22Rv1 (cell line): ENCODE measurements around the gene CALML4.

Experiments
- ZFX ChIP-seq: fragments of 450-650 bp; IDR thresholded peaks from 2 replicates; pipeline ENCODE4 v1.6.1; 2017; ENCODE audit warnings: antibody characterized with exemption, borderline replicate concordance
- TF ChIP-seq, protein P1 (sequence below): fragments of 450-650 bp; IDR thresholded peaks from 2 replicates; pipeline ENCODE4 v1.5.1; 2017; ENCODE audit warnings: mild to moderate bottlenecking

DNA sequence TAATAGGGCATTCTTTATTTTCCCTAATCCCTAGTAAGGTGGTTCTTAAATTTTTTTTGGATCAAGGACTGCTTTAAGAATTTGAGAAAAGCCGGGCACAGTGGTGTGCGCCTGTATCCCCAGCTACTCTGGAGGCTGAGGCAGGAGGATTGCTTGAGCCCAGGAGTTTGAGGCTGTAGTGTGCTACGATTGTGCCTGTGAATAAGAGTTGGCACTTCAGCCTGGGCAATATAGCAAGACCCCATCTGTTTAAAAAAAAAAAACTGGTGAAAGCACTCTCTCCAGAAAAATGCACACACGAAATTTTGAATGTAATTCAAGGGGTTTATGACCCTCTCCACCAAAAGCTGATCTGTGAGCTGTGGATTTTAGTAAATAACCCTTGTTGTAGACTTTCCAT is 32.0 kb downstream of the CALML4 start:
- TF ChIP-seq, protein P1, sequence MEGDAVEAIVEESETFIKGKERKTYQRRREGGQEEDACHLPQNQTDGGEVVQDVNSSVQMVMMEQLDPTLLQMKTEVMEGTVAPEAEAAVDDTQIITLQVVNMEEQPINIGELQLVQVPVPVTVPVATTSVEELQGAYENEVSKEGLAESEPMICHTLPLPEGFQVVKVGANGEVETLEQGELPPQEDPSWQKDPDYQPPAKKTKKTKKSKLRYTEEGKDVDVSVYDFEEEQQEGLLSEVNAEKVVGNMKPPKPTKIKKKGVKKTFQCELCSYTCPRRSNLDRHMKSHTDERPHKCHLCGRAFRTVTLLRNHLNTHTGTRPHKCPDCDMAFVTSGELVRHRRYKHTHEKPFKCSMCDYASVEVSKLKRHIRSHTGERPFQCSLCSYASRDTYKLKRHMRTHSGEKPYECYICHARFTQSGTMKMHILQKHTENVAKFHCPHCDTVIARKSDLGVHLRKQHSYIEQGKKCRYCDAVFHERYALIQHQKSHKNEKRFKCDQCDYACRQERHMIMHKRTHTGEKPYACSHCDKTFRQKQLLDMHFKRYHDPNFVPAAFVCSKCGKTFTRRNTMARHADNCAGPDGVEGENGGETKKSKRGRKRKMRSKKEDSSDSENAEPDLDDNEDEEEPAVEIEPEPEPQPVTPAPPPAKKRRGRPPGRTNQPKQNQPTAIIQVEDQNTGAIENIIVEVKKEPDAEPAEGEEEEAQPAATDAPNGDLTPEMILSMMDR = no peak
- TF ChIP-seq ZFX = no peak
